Measurements from ENCODE around the gene NARF. TPM values are rescaled to one million over a fixed set of nuclear protein-coding genes. Genes with fewer than 3 reads are reported as not detected.

NARF gene
- total RNA-seq, 2 experiments from 2014 or later = 75.0 to 151 TPM

DNA sequence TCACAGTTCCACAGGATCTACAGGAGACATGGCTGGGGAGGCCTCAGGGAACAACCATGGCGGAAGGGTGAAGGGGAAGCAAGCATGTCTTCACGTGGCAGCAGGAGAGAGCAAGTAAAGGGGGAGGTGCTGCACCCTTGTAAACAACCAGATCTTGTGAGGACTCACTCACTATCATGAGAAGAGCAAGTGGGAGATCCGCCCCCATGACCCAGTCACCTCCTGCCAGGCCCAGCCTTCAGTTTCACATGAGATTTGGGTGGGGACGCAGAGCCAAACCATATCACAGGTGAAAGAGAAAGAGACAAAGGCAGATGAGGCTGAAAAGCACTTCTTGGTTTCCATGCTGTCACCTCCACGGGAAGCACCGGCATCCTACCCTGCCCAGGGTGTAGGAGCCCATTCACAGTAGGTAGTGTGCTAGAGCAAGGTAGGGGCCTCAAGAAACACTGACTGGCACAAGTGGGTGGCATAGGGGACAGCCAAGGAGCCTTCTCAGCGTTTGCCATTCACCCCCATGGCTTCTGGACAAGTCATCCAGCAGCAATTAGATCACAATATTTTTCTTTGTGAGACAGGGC is 6.6 kb downstream of the NARF start:
- Histone ChIP-seq H3K27ac (ENCODE audit: low read depth, low read length, poor library complexity, severe bottlenecking) (no peak overlapping the region), H3K36me3 (ENCODE audit: insufficient read depth, low read length) (peaks cover 98% of the 10 kb centered on the region), H3K4me1 (ENCODE audit: insufficient read depth, low read length, poor library complexity, severe bottlenecking) (no peaks in the 10 kb centered on the region), H3K9me2 (ENCODE audit: insufficient read depth, low read length) (no peaks in the 10 kb centered on the region), H4K20me1 (ENCODE audit: insufficient read depth, low read length) (no peaks in the 10 kb centered on the region), H2AFZ (ENCODE audit: low read length) (no peak overlapping the region), H3K4me3 (ENCODE audit: low read depth, low read length, poor library complexity, severe bottlenecking) (no peak overlapping the region), H3K4me2 (ENCODE audit: low read length) (no peak overlapping the region), H3K79me2 (ENCODE audit: insufficient read depth, low read depth, low read length) (no peaks in the 10 kb centered on the region), H3K9me3 (ENCODE audit: low read length) (no peaks in the 10 kb centered on the region)
- ChIA-PET POLR2A (no interaction called here), CTCF (ENCODE audit: unreplicated experiment) (no interaction called here)
- no TSS peak for BruUV-seq (replicated peaks)
- DNase-seq (ENCODE audit: low spot score) = no peak
- intact Hi-C loops (cut with micrococcal nuclease; ENCODE audit: unreplicated experiment) = no loop called here
- TF ChIP-seq EZH2phosphoT487 (IDR thresholded peaks at IDR 0.05; ENCODE audit: borderline replicate concordance, low read depth, low read length) = no peak
- TF ChIP-seq, protein P1, sequence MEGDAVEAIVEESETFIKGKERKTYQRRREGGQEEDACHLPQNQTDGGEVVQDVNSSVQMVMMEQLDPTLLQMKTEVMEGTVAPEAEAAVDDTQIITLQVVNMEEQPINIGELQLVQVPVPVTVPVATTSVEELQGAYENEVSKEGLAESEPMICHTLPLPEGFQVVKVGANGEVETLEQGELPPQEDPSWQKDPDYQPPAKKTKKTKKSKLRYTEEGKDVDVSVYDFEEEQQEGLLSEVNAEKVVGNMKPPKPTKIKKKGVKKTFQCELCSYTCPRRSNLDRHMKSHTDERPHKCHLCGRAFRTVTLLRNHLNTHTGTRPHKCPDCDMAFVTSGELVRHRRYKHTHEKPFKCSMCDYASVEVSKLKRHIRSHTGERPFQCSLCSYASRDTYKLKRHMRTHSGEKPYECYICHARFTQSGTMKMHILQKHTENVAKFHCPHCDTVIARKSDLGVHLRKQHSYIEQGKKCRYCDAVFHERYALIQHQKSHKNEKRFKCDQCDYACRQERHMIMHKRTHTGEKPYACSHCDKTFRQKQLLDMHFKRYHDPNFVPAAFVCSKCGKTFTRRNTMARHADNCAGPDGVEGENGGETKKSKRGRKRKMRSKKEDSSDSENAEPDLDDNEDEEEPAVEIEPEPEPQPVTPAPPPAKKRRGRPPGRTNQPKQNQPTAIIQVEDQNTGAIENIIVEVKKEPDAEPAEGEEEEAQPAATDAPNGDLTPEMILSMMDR (conservative IDR thresholded peaks at IDR 0.05; ENCODE audit: low read length) = no peak

DNA sequence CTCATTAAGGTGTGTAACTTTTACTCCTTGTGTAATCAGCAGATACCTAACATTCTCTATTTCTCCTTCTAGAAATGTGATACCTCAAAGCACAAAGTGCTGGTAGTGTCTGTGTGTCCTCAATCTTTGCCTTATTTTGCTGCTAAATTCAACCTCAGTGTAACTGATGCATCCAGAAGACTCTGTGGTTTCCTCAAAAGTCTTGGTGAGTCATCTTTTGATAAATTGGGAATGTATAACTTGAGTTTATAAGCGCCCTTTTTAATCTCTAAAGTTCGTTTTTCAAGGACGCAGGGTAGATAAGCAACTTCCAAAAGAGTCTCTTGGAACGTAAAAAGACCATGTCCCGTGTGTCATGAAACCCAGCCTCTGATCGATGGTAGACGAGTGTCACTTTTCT is 10.2 kb downstream of the NARF start:
- no peak overlapping the region for H2AFZ ChIP-seq (ENCODE audit: low read length)
- no peak overlapping the region for H3K27ac ChIP-seq (ENCODE audit: low read depth, low read length, poor library complexity, severe bottlenecking)
- H3K36me3 ChIP-seq (ENCODE audit: insufficient read depth, low read length) = peaks cover 87% of the 10 kb centered on the region
- H3K4me1 ChIP-seq (ENCODE audit: insufficient read depth, low read length, poor library complexity, severe bottlenecking) = no peaks in the 10 kb centered on the region
- TF ChIP-seq EZH2phosphoT487 (IDR thresholded peaks at IDR 0.05; ENCODE audit: borderline replicate concordance, low read depth, low read length) = no peak
- TF ChIP-seq, protein P1 (conservative IDR thresholded peaks at IDR 0.05; ENCODE audit: low read length) = no peak
- no TSS peak for BruUV-seq (replicated peaks)
- no peaks in the 10 kb centered on the region for H3K9me2 ChIP-seq (ENCODE audit: insufficient read depth, low read length)
- ChIA-PET POLR2A (no interaction called here), CTCF (ENCODE audit: unreplicated experiment) (no interaction called here)
- H3K4me3 ChIP-seq (ENCODE audit: low read depth, low read length, poor library complexity, severe bottlenecking) = no peak overlapping the region
- intact Hi-C loops (cut with micrococcal nuclease; ENCODE audit: unreplicated experiment) = no loop called here
- DNase-seq (ENCODE audit: low spot score) = no peak
- no peaks in the 10 kb centered on the region for H3K9me3 ChIP-seq (ENCODE audit: low read length)
- H3K79me2 ChIP-seq (ENCODE audit: insufficient read depth, low read depth, low read length) = no peaks in the 10 kb centered on the region
- no peak overlapping the region for H3K4me2 ChIP-seq (ENCODE audit: low read length)
- no peaks in the 10 kb centered on the region for H4K20me1 ChIP-seq (ENCODE audit: insufficient read depth, low read length)

DNA sequence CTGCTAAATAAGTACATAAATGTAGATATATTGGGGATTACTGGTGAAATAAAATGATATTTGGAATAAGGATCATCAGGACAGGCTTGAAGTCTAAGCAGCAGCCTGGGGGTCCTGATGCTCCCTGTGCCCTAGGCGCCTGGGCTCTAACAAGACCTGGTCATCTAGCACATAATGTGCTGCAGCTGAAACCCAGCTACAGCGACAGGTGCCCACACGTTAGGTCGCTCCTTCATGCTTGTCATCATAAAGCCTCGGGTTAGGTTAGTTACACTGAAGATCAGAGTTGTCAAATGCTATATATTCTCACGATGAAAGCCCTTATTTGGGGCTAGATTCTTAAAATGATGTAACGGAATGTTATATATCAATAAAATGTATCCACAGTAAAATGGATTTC is 11.5 kb downstream of the NARF start:
- ChIA-PET POLR2A (no interaction called here), CTCF (ENCODE audit: unreplicated experiment) (no interaction called here)
- Histone ChIP-seq H3K79me2 (ENCODE audit: insufficient read depth, low read depth, low read length) (no peaks in the 10 kb centered on the region), H3K4me3 (ENCODE audit: low read depth, low read length, poor library complexity, severe bottlenecking) (no peak overlapping the region), H3K4me2 (ENCODE audit: low read length) (no peak overlapping the region), H3K27ac (ENCODE audit: low read depth, low read length, poor library complexity, severe bottlenecking) (no peak overlapping the region), H3K4me1 (ENCODE audit: insufficient read depth, low read length, poor library complexity, severe bottlenecking) (no peaks in the 10 kb centered on the region), H3K9me2 (ENCODE audit: insufficient read depth, low read length) (no peaks in the 10 kb centered on the region), H3K9me3 (ENCODE audit: low read length) (no peaks in the 10 kb centered on the region), H3K36me3 (ENCODE audit: insufficient read depth, low read length) (peaks cover 86% of the 10 kb centered on the region), H2AFZ (ENCODE audit: low read length) (no peak overlapping the region), H4K20me1 (ENCODE audit: insufficient read depth, low read length) (no peaks in the 10 kb centered on the region)
- BruUV-seq (replicated peaks) = no TSS peak
- intact Hi-C loops (cut with micrococcal nuclease; ENCODE audit: unreplicated experiment) = no loop called here
- no peak for DNase-seq (ENCODE audit: low spot score)
- no peak for TF ChIP-seq EZH2phosphoT487 (IDR thresholded peaks at IDR 0.05; ENCODE audit: borderline replicate concordance, low read depth, low read length)
- TF ChIP-seq, protein P1 (conservative IDR thresholded peaks at IDR 0.05; ENCODE audit: low read length) = no peak
